ENCODE measurements around the gene STAG1. TPM values are rescaled to one million over a fixed set of nuclear protein-coding genes. Genes with fewer than 3 reads are reported as not detected.
A peak's percentile ranks its signal among the peaks of the same experiment; 100 is the strongest.
"Not testable (repeated sequence)": the region's sequence is repeated elsewhere in the genome, so short reads cannot be mapped to it uniquely, and the experiment has no call there.

STAG1 gene
- total RNA-seq, 1 experiment from 2014 or later: 34.6 TPM

DNA sequence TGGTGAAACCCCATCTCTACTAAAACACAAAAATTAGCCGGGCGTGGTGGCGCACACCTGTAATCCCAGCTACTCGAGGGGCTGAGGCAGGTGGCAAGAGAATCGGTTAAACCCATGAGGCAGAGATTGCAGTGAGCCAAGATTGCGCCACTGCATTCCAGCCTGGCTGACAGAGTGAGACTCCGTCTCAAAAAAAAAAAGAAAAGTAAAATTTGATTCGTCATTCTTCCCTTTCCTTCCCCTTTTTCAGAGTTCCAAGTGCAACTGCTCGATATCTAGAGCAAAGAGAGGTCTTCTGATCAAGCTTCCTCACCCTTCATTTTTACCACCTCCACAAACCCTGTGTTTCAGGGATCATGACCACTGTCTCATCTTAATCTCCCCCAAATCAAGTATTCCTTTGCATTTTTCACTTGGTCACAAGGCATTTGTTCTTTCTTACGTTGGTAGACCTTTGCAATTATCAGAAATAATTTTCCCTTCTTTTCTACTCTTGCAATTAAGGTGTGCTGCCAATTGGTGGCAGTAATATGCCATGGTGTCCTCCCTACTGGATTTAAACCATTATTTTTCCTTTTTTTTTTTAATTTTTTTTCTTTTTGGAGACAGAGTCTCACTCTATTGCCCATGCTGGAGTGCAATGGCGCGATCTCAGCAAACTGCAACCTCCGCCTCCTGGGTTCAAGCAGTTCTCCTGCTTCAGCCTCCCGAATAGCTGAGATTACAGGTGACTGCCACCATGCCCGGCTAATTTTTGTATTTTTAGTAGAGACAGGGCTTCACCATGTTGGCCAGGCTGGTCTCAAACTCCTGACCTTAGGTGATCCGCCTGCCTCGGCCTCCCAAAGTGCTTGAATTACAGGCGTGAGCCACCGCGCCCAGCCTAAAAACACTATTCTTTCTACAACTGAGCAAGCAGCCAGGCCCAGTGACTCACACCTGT is 6.3 kb upstream of the STAG1 start:
- not testable (repeated sequence) for H3K23ac ChIP-seq (ENCODE audit: insufficient read length, low read depth, low read length); H3K9ac ChIP-seq (ENCODE audit: extremely low read depth, insufficient read length, low read length); H4K91ac ChIP-seq (ENCODE audit: insufficient read length, low read depth, low read length); H4K20me1 ChIP-seq (ENCODE audit: control insufficient read depth, insufficient read depth, insufficient read length); H2BK15ac ChIP-seq (ENCODE audit: low read depth, low read length); H4K8ac ChIP-seq (replicated peaks; ENCODE audit: insufficient read length, low read depth, low read length); H2AFZ ChIP-seq (ENCODE audit: low read length); H2BK5ac ChIP-seq (ENCODE audit: insufficient read length, low read length); H2BK120ac ChIP-seq (ENCODE audit: low read depth, low read length, poor library complexity, severe bottlenecking); H3K4me1 ChIP-seq (ENCODE audit: insufficient read depth, low read length); H3K23me2 ChIP-seq (ENCODE audit: insufficient read length, low read depth, low read length, poor library complexity, severe bottlenecking); DNase-seq; H3K9me3 ChIP-seq (ENCODE audit: control insufficient read depth, low read depth, low read length); H3K4me2 ChIP-seq (ENCODE audit: insufficient read depth, insufficient read length, low read length); H2BK12ac ChIP-seq (ENCODE audit: insufficient read length, low read depth, low read length); H3K79me2 ChIP-seq (ENCODE audit: insufficient read depth, low read length); H3K4ac ChIP-seq (ENCODE audit: low read depth, low read length); H3K56ac ChIP-seq (ENCODE audit: insufficient read length, low read depth, low read length); H3K18ac ChIP-seq (ENCODE audit: insufficient read length, low read depth, low read length); H3K27ac Mint-ChIP-seq; H3T11ph ChIP-seq (ENCODE audit: low read length); H2BK20ac ChIP-seq (ENCODE audit: low read depth, low read length, poor library complexity, severe bottlenecking); H4K5ac ChIP-seq (ENCODE audit: insufficient read length, low read depth, low read length); H3K27me3 ChIP-seq (ENCODE audit: insufficient read depth, low read length); H3K27me3 Mint-ChIP-seq (ENCODE audit: low read depth); H3K4me3 Mint-ChIP-seq; H2AK5ac ChIP-seq (ENCODE audit: insufficient read length, low read length); H3K14ac ChIP-seq (ENCODE audit: insufficient read depth, low read length); H3K79me1 ChIP-seq (ENCODE audit: insufficient read depth, low read depth, low read length, poor library complexity, severe bottlenecking); H3K27ac ChIP-seq (ENCODE audit: insufficient read length, low read depth, low read length)
- Mint-ChIP-seq H3K9me3 (peaks cover 22 to 23% of the 10 kb centered on the region in 2 experiments), H3K36me3 (ENCODE audit: insufficient read depth in 1 of 3, low read depth in 3 of 3) (peaks cover 9 to 24% (median 15%) of the 10 kb centered on the region in 3 experiments), H3K4me1 (peaks cover 12 to 14% of the 10 kb centered on the region in 2 experiments)
- WGBS (ENCODE audit: extremely low coverage, insufficient read length, low lambda C conversion rate): no CpG with 5 or more reads among the region's 20 CpGs
- TF ChIP-seq, protein P1, sequence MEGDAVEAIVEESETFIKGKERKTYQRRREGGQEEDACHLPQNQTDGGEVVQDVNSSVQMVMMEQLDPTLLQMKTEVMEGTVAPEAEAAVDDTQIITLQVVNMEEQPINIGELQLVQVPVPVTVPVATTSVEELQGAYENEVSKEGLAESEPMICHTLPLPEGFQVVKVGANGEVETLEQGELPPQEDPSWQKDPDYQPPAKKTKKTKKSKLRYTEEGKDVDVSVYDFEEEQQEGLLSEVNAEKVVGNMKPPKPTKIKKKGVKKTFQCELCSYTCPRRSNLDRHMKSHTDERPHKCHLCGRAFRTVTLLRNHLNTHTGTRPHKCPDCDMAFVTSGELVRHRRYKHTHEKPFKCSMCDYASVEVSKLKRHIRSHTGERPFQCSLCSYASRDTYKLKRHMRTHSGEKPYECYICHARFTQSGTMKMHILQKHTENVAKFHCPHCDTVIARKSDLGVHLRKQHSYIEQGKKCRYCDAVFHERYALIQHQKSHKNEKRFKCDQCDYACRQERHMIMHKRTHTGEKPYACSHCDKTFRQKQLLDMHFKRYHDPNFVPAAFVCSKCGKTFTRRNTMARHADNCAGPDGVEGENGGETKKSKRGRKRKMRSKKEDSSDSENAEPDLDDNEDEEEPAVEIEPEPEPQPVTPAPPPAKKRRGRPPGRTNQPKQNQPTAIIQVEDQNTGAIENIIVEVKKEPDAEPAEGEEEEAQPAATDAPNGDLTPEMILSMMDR (conservative IDR thresholded peaks at IDR 0.05): peak; percentile 82

All from H9 (cell line).